GM15510 (cell line): ENCODE results near the gene LSM7.

Source experiments
- POLR2A ChIP-seq: IDR thresholded peaks from 3 replicates; pipeline ENCODE4 v1.6.1; 2011; ENCODE audit warnings: borderline replicate concordance; ENCODE audit not compliant: insufficient read length; ENCODE audit errors: extremely low read depth

LSM7 gene

GRCh38 chr19:2275588-2276428 is 52.6 kb downstream of the LSM7 start:
- TF ChIP-seq POLR2A = no peak

- no peak for TF ChIP-seq POLR2A
Observed at GRCh38 chr19:2274931-2275535, 53.4 kb downstream of the LSM7 start.

GRCh38 chr19:2274185-2274711 is 54.1 kb downstream of the LSM7 start:
- no peak for TF ChIP-seq POLR2A

GRCh38 chr19:2273356-2274184 is 54.8 kb downstream of the LSM7 start:
- TF ChIP-seq POLR2A = peak; percentile 61
